Right ventricle myocardium superior (tissue), 1 donor: ENCODE results near the gene ZNF3. TPM values are rescaled to one million over a fixed set of nuclear protein-coding genes. Genes with fewer than 3 reads are reported as not detected.
"Not testable (repeated sequence)": the region's sequence is repeated elsewhere in the genome, so short reads cannot be mapped to it uniquely, and the experiment has no call there.

Experiments
- ATAC-seq: fragments of 200-7000 bp; cut with Tn5 transposase; one replicate; pipeline ENCODE4 v1.9.1; 2020; ENCODE audit warnings: mild to moderate bottlenecking; ENCODE audit not compliant: poor library complexity
- DNase-seq: peaks from one replicate; pipeline ENCODE4 v3.0.0-alpha.2; 2020
- intact Hi-C: fragments of 100-400 bp; cut with DNase I; formaldehyde crosslinking; loops from one replicate; pipeline ENCODE4 v1.11.2; 2022
- long read RNA-seq: library from polyadenylated mRNA; unstranded; transcript quantifications from one replicate; pipeline ENCODE4 v2.0.0, GENCODE V29; 2021
- total RNA-seq: library from RNA; stranded (reverse); fragmentation: NEBNext Ultra II Directional; extraction: Animal tissue kit (Norgen Biotek cat#: 25700); gene quantifications from one replicate; pipeline ENCODE4 v1.2.1, GENCODE V29; 2021
- donor health status: DM: no; HTN: yes; CAD: no; lungs with severe emphysema.

ZNF3 gene
- 12.0 TPM for total RNA-seq
- long read RNA-seq, transcript ZNF3-202 (6 exons, 2,799 nt), result major isoform, 19 of 36 reads
- long read RNA-seq, partial matches to known transcripts, result 0 of 36 reads
- long read RNA-seq, other reads (novel, unspliced or antisense), result 9 of 36 reads

- intact Hi-C loops, result no loop called here
- ATAC-seq (peak; percentile 94), DNase-seq (peak; percentile 99)
These were observed at the start of gene ZNF3 for GRCh38 chr7:100081535-100082102. ZNF3 (minus strand) TSS chr7:100081723; CDS start chr7:100077357, 4,366 bp downstream.

GRCh38 chr7:100130608-100131453, 49.3 kb upstream of the ZNF3 start:
- ATAC-seq (no peak), DNase-seq (peak; percentile 87)
- intact Hi-C loops, result loop anchor here (10.0 kb wide), 1 partner anchor 84 kb away; the partner anchor contains the start of gene PVRIG

- intact Hi-C loops, result loop anchor here (10.0 kb wide), 1 partner anchor 85 kb away; the partner anchor contains the start of gene PVRIG
- not testable (repeated sequence) for ATAC-seq, DNase-seq
These were observed 48.7 kb upstream of the ZNF3 start for GRCh38 chr7:100130220-100130607.

GRCh38 chr7:100128637-100128963, 47.1 kb upstream of the ZNF3 start:
- no peak for ATAC-seq
- intact Hi-C loops, result no loop called here
- DNase-seq, result no peak

- intact Hi-C loops, result no loop called here
- ATAC-seq (no peak), DNase-seq (no peak)
These were observed 46.5 kb upstream of the ZNF3 start for GRCh38 chr7:100127866-100128636.

GRCh38 chr7:100126931-100127865, 45.7 kb upstream of the ZNF3 start, which contains the start of gene MBLAC1:
MBLAC1 (plus strand) TSS chr7:100126967; CDS start chr7:100127396, 429 bp downstream.
- DNase-seq (peak; percentile 89), ATAC-seq (peak; percentile 94)
- intact Hi-C loops, result no loop called here

GRCh38 chr7:100126239-100126930, 44.9 kb upstream of the ZNF3 start:
- intact Hi-C loops, result no loop called here
- no peak for DNase-seq
- ATAC-seq, result peak; percentile 34

GRCh38 chr7:100124301-100125230, 43.0 kb upstream of the ZNF3 start:
- no peak for ATAC-seq
- DNase-seq, result no peak
- intact Hi-C loops, result no loop called here

GRCh38 chr7:100122568-100122967, 41.0 kb upstream of the ZNF3 start:
- intact Hi-C loops, result no loop called here
- DNase-seq, result no peak
- no peak for ATAC-seq

- ATAC-seq (no peak), DNase-seq (no peak)
- intact Hi-C loops, result no loop called here
These were observed 40.5 kb upstream of the ZNF3 start for GRCh38 chr7:100122067-100122466.

- no peak for ATAC-seq
These were observed 39.2 kb upstream of the ZNF3 start for GRCh38 chr7:100120733-100121036.

GRCh38 chr7:100119970-100120732, 38.6 kb upstream of the ZNF3 start:
- ATAC-seq (peak; percentile 77), DNase-seq (peak; percentile 69)
- intact Hi-C loops, result no loop called here

More at GRCh38 chr7:100120733-100121036, 39.2 kb upstream of the ZNF3 start:
- no peak for DNase-seq
- intact Hi-C loops, result no loop called here

- DNase-seq, result peak; percentile 97
- ATAC-seq, result peak; percentile 98
- intact Hi-C loops, result no loop called here
These were observed 37.8 kb upstream of the ZNF3 start, which contains the start of the genes CNPY4 and TAF6 for GRCh38 chr7:100119072-100119969. CNPY4 (plus strand) TSS chr7:100119634; CDS start chr7:100119745, 111 bp downstream. TAF6 (minus strand) TSS chr7:100119358; CDS start chr7:100114209, 5,149 bp downstream.

- ATAC-seq (no peak), DNase-seq (no peak)
- intact Hi-C loops, result no loop called here
These were observed 37.0 kb upstream of the ZNF3 start for GRCh38 chr7:100118388-100119071.
